Fibroblast of skin of back (primary cell): ENCODE results near the gene PFN4.
"Not testable (repeated sequence)": the region's sequence is repeated elsewhere in the genome, so short reads cannot be mapped to it uniquely, and the experiment has no call there.

Experiments
- DNase-seq: peaks from one replicate; pipeline ENCODE4 v3.0.0-alpha.2; 2013

PFN4 gene

DNA sequence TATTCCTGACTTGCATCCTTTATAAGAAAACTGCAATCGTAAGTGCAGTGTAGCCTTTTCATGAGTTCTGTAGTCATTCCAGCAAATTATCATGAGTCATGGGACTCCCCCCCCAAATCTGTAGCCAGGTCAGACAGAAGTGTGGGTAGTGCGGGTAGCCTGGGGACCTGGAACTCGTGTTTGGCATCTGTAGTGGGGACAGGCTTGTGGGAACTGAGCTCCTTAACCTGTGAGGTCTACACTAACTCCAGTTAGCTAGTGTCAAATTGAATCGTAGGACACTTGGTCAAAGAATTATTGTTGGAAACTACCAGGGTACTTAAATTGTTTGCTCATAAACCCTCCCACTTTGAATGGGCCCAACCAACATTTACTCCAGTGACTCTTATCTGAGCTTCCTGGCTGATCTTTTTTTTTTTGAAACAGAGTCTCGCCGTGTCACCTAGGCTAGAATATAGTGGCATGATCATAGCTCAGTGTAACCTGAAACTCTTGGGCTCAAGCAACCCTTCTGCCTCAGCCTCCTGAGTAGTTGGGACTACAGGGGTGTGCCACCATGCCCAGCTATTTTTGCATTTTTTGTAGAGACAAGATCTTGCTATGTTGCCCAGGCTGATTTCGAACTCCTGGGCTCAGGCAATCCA is 12.4 kb downstream of the PFN4 start:
- no peak for DNase-seq

- not testable (repeated sequence) for DNase-seq
Measured at GRCh38 chr2:24109431-24109830, 13.7 kb downstream of the PFN4 start.

DNA sequence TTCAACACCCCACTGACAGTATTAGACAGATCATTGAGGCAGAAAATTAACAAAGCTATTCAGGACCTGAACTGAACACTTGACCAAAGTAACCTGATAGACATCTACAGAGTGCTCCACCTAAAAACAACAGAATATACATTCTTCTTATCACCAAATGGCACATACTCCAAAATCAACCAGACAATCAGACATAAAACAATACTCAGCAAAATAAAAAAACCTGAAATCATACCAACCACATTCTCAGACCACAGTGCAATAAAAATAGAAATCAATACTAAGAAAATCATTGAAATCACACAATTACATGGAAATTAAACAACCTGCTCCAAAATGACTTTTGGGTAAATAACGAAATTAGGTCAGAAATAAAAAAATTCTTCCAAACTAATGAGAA is 15.8 kb downstream of the PFN4 start:
- no peak for DNase-seq

DNA sequence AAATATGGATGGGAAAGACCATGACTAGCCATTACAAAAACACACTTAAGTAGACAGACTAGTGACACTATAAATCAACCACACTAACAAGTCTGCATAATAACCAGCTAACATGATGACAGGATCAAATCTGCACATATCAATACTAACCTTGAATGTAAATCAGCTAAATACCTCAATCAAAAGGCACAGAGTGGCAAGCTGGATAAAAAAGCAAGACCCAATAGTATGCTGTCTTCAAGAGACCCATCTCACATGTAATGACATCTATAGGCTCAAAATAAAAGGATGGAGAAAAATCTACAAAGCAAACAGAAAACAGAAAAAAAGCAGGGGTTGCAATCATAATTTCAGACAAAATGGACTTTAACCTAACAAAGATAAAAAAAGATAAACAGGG is 16.3 kb downstream of the PFN4 start:
- DNase-seq, result no peak

DNA sequence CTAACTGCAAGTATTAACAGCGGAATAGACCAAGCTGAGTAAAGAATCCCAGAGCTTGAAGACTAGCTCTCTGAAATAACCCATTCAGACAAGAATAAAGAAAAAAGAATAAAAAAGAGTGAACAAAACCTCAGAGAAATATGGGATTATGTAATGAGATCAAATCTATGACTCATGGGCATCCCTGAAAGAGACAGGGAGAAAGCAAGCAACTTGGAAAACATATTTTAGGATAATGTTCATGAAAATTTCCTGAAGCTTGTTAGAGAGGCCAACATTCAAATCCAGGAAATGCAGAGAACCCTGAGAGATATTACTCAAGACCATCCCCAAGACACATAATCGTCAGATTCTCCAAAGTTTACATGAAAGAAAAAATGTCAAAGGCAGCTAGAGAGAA is 17.3 kb downstream of the PFN4 start:
- no peak for DNase-seq

DNA sequence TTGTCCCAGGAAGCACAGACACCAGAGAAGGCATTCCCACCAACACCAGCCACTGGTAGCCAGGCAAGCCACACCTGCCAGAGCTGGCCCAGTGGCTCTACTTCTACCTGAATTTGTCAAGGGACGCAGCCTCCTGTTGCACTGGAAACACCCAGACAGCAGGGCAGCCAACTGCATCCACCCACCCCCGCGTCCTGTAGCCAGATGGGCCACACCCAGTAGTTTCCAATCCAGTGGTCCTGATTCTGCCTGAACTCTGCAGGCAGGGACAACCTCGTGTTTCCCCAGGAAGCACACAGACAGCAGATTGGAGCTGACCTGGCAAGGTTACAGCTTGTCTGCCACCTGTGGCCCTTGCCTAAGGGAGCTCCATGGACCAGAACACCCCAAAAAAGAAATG is 18.2 kb downstream of the PFN4 start:
- DNase-seq, result no peak

DNA sequence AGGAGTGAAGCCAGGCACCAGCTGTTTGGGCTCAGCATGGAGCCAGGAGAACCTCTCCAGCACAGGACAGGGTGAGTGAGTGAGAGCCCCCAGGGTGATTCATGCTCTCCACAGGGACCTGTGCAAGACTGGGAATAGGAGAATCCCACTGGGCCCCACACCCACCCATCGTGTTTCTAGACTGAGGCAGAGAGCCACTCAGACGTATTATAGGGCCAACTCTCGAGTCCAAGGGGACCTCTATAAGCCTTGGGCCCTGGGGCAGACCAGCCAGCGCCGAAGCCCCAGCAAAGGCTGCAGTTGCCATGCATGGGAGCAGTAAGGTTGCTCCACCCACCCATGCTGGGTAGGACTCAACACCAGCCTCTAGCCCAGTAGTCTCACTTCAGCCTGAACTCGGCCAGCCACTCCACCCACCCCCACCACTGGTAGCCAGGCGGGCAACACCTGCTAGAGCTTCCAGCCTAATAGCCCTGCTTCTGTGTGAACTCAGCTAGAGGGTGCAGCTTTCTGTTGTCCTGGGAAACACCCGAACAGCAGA is 19.0 kb downstream of the PFN4 start:
- DNase-seq, result no peak

DNA sequence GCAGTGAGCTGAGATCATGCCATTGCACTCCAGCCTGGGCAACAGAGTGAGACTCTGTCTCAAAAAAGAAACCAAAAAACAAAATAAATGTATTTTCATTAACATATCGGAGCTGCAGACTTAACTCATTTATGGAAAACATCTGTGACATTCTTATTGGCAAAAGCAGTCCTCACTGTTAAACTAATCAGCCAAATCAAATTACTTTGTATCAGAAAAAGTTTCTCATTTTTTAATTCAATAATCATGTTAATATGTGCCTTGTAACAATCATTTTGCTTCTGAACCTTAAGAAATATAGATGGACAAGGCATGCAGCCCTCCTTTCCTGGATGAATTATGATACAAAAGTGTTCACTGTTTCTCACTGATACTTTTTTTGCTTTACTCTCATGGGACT is 20.5 kb downstream of the PFN4 start:
- DNase-seq, result no peak

DNA sequence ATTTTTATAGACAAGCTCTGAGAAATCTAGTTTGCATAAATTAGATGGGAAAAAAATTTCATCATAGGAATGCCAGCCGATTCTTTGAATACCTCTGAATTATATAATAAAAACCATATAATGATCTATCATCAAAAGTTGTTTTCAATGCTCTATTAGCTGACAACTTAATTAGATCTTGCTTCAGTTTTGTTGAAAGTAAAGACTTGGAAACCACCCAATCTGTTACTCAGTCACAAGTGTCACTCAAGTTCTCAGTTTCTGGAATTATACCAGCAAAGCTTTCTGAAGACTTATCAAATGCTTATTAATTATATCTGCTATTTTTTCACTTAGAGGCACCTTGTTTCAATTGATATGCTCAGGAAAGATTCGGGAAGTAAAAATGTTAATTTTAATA is 21.1 kb downstream of the PFN4 start:
- DNase-seq, result no peak

DNA sequence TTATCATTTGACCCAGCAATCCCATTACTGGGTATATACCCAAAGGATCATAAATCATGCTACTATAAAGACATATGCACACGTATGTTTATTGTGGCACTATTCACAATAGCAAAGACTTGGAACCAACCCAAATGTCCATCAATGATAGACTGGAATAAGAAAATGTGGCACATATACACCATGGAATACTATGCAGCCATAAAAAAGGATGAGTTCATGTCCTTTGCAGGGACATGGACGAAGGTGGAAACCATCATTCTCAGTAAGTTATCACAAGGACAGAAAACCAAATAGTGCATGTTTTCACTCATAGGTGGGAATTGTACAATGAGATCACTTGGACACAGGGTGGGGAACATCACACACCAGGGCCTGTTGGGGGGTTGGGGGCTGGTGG is 22.4 kb downstream of the PFN4 start:
- not testable (repeated sequence) for DNase-seq

GRCh38 chr2:24095171-24095677 is 27.9 kb downstream of the PFN4 start:
- not testable (repeated sequence) for DNase-seq

GRCh38 chr2:24093270-24093669 is 29.9 kb downstream of the PFN4 start:
- DNase-seq, result not testable (repeated sequence)

DNA sequence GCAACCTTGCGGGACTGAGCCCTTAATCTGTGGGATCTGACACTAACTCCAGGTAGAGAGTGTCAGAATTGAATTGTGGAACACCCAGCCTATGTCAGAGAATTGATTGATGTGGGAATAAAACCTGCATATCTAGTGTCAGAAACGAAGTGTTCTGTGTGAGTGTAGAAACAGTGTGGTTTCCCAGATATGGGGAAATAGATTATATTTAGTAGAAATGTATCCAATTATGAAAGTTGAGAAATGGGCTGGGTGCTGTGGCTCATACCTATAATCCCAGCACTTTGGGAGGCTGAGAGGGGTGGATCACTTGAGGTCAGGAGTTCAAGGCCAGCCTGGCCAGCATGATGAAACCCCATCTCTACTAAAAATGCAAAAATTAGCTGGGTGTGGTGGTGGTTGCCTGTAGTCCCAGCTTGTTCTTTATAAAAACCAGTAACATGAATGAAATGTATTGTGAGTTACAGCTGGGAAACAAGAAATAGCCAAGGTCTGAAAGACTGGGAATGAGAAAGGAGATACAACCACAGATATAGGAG is 34.2 kb downstream of the PFN4 start:
- DNase-seq, result no peak

- DNase-seq, result no peak
Measured at GRCh38 chr2:24087032-24087431, 36.1 kb downstream of the PFN4 start.

GRCh38 chr2:24086241-24086640 is 36.9 kb downstream of the PFN4 start:
- no peak for DNase-seq

DNA sequence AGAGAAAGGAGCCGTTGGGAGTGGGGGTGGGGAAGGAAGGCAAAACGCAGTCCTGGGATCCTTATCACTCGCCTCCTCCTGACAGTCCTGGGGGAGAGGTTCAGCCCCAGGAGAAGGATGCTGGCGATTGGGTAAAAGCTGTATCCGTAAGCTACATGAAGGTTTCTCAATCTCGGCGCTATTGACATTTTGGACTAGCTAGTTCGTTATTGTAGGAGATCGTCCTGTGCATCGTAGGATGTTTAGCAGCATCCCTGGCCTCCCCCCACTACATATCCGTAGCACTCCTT is 38.0 kb downstream of the PFN4 start:
- DNase-seq, result no peak

DNA sequence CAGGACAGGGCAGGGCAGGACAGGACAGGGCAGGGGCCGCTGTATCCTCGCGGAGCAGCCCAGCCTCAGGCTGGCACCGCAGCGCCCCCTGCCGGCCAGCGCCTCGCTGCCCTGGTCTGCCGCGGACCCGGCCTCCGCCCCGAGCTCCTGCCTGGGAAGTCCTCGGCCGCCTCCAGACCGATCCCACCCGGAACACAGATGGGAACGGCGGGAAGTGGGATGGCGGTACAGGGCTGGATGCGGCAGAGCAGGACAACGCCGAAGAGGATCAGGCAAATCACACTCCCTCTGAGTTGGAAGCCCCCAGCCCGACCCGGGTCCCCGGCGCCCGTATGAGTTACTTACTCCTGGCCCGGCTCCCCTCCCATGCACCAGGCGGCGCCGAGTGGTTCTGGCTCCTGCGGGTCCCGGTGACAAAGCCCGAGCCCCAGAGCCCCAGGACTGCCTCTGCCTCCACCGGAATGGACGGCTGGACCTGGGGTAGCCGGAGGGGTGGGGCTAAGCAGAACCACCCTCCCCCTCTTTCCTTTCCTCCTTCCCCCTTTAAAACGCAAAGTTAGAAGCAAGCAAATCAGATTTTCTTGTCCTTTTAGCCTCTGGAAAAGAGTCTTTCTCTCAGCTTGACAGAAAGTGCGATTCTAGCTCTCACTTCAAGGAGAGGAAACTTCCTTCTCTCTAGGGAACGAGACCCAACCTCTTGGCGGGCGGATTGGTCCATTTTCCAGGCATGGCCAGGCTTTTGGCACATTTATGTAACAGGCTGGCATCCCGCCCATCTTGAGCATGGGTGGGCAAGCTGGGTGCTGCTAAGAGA is 38.5 kb downstream of the PFN4 start, which contains the start of gene TP53I3:
Gene TP53I3, minus strand, starts transcription at position 449 of the 814 bp plus-strand sequence. CDS start 508 bp downstream, outside the sequence.
- peak; percentile 89 for DNase-seq

DNA sequence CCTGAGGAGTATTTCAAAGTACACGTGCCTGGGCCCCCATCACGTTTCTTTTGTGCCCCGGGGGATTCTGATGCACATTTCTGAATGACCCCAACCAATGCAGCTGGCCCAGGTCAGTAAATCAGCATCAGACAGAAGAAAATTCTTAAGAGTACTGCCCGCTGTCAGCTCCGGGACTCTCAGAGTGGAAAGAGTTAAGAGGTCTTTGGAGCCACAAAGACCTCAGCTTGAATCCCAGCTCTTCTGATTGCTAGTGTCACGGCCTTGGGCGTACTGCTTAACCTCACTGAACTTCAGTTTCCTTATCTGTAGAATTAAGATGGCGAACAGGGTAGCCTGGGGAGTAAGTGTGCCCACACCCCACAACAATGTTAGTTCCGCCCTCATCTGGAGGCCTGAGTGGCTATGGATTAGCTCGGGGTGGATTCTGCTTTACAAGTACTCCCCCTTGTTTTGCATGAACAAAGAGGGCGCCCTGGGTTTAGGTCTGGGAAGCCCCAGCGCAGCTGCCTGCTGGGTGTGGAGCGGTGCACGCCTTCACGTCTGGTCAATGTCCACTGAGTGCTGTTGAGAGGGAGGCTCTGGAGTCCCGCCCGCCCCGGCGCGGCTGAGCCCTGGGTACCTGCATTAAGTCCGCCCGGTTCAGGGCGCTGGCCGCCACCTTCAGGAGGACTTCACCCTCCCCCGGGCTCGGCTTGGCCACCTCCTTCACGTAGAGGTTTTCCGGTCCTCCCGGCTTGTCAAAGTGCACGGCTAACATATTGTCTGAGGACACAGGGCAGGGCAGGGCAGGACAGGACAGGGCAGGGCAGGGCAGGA is 39.4 kb downstream of the PFN4 start:
- peak; percentile 83 for DNase-seq

DNA sequence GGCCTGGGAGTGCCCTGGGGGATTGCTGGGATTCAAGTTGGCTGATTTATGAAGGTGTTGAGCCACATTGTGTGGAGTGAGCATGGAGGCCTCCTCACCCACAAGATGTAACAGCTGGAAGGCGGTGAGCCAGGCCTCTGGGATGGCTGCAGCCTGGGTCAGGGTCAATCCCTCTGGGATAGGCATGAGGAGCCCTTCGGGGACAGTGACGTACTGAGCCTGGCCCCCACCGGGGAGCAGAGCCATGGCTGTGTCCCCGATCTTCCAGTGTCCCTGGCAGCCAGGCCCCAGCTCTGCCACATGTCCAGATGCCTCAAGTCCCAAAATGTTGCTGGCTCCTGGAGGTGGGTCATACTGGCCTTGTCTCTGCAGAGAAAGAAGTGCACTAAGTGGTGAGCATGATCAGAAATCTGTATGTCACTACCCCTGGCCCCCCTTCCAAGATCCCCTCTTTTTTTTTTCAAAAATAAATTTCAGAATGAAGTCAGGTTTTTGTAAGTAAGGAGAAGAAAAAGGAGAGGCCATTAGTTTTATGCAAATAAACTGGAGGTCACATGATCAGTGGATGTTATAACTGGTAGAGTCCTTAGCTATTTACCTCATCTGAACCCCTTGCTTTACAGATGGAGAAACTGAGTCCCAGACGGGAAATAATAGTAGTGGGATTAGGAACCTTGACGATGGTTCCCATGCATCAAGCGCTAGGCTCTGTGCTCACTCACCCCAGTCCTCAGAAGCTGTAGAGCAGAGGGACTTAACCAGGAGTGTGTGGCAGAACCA is 40.2 kb downstream of the PFN4 start:
- DNase-seq, result no peak

DNA sequence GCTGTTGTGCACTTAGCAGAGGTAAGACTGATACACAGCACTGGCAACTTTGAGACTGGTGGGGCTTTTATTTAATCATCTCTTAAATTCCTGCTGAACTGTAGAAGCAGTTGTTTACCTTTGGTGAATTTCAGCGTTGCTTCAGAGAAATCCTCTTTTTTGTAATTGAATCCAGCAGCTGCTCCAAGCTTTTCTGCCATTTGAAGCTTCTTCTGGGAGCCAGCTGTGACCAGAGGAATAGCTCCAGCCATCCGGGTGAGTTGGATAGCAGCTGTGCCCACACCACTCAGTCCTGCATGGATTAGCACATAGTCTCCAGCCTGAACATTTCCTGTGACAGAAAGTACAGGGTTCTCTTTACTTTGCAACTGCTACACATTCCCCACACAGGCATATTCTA is 42.4 kb downstream of the PFN4 start:
- DNase-seq, result no peak

DNA sequence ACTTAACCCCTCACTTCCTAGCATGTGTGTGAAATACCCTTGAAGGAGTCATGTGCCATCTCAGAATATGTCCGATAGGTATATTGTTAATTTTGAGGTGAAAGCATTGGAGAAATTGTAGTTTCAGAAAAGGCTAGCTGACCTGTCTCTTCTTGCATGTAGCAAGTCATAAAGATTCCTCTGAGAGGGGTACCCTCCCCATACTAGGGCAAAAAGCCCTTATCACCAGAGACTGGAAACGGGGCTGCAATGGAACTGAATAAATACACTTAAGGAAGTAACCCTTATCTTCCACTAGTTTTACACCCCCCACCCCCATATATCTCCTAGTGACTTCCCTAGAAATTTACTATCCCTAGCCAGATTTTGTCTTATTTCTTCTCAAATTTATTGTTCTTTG is 45.3 kb downstream of the PFN4 start:
- DNase-seq, result no peak

GRCh38 chr2:24077535-24077877 is 45.6 kb downstream of the PFN4 start:
- DNase-seq, result peak; percentile 6
